HG03196 (cell line): Measurements from ENCODE around the gene P3H1.

Source experiments
- ATAC-seq: cut with Tn5 transposase; IDR thresholded peaks from one replicate; pipeline ENCODE4 v1.9.1; 2021; ENCODE audit not compliant: unreplicated experiment

Gene P3H1

DNA sequence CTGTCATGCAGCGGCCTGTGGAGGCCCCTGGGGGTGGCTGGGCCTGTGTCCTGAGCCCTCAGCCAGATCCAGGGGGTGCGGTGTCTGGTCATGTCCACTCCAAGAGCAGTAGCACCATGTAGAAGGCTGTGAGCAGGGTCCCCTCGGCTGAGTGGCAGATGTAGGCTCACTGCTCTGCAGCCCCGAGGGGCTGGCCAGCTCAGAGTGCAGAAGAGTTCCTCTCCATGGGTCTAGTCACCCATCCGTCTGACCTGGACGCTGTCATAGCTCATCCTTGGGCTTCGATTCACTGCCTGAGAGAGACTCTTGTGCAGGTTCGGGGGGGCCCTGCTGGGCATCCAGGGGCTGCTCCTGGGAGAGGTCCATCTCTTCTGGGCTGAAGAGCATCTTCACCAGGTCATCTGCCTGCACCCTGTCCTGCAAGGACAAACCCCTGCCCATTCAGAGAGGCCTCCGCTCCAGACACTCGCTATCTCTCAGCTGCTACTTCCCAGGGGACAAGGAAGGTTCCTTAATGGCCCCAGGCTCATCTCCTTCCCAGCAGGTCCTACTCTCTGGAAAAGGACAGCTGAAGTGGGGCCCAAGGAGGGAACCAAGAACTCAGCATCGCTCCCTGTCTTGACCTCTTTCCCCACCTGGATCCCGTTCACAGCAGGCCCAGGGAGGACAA is 20.3 kb downstream of the P3H1 start:
- no peak for ATAC-seq

DNA sequence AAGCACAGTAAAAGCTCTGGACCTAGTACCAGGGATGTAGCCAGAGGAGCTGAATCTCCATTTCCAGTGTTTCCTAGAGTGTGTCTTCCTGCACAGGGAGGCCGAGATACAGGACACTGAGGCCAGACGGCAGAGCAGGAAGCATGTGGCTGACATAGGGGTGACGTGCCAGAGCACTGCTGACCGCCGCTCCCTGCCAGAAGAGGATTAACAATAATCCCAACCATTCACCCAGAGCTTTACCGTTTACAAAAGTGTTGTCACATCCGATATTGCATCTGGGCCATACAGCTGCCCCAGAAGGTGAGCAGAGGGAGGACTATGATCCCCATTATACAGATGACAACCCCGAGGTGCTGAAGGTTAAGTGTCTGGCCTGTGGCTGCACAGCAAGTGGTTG is 21.0 kb downstream of the P3H1 start:
- no peak for ATAC-seq

DNA sequence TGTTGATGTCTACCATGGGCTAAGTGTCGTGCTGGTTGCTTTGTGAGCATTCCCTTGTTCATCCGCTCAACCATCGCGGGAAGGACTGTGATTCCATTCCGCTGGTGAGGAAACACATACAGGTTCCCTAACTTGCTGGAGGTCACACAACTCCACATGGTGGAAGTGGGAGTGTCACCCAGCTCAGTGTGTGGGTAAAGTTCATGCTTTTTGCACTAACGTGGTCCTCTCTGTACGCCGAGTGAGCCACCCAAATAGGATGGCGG is 22.7 kb downstream of the P3H1 start:
- no peak for ATAC-seq

DNA sequence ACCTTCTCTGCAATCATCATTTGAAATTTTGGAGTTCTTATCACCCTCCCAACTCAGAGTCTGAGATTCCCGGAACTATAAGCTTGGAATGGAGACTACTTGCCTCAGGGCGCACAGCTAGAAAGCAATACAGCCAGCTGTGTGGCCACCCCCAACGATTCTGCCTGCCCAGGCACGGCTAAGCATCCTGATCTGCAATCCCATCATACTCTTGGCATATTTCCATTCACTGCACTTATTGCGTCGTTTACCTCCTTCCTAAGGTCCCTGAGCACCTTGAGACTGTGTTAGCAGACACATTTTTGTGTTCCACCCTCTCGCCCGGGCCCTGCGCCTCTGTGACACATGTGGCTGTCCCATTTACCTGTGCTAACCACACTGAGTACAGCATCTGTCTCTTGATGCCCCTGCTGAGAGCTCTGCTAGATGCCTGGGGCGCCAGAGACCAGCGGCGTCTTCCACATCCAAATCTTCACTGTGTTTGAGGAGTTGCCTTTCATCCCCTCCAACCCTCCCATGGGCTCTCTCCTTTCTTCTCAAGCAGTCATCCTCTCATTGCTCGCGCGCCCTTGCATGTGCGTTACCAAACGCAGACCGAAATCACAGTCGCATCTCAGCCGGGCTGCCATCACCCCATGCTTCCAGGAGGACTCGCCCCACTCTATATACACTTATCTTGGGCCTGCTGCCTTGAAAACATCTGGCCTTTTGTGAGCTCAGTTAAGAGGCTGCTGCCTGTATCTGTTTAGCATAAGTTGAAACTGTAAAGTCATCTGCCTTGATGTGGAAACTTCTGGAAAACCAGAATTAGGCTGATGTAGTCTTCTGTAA is 23.3 kb downstream of the P3H1 start:
- no peak for ATAC-seq

DNA sequence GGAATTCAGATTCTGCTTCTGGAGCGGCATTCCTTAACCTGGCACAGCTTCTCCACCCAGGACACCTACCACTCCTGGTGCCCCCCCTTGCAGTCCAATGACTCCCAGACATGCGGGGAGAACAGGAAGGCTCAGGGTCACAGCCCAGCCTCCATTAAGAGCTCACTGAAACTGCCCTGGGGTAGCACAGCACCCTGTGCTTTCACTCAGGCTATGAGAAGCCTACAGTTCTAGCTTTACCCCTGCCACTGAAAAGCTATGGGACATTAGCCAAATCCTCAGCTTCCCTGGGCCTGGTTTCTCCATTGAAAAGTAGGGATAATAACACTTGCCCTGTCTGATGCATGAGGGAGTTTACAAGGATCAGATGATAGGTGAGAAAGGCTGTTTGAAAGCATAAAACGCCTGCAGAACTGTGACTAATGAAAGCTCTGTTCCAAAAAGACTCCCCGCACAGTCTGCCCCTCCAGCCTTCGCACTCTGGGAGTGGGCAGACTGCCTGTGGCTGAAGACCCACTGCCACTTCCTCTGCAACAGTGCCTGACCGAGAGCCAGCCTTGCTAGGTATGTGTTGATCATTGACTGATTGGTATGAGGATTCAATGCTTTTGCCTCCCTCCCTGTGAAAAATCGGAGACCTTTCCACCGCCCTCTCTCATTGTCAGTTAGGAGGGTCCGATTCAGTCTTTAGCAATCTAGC is 24.1 kb downstream of the P3H1 start:
- ATAC-seq = no peak

DNA sequence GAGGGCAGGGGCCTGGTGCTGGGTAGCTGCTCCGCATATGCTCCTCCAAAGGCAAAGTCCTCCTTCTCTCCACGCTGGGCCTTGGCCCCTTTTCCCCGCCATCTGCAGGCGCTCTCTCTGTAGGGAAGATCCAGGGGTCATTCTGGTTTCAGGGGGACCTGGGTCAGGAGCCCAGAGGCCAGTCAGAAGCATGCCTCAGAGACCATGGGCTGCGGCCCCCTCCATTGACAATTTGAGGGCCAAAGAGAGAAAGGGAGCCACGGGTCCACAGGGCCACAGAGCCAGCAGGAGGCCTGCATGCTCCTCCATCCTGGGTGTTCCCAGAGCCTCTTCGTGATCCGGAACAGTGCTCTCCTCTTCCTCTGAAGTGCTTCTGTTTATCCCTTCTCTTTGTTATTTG is 24.7 kb downstream of the P3H1 start:
- ATAC-seq = no peak

DNA sequence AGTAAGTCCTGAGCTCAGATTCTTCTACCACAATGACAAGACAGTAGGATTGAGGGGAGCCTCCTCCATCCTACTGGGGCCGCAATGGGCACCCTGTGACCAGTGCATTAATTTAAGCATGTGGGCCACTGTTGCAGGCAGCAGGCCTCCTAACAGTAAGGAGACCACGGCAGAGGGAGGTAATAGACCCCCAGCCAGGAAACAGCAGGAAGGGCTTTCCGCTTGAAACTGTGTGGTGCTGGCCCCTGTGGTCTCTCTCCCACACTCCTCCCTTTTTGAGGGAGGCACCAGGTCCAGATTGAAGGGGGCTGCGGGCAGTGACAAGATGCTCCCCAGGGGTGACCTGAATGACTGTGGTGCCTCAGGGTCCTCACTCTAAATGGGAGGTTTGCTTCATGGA is 25.1 kb downstream of the P3H1 start:
- no peak for ATAC-seq

DNA sequence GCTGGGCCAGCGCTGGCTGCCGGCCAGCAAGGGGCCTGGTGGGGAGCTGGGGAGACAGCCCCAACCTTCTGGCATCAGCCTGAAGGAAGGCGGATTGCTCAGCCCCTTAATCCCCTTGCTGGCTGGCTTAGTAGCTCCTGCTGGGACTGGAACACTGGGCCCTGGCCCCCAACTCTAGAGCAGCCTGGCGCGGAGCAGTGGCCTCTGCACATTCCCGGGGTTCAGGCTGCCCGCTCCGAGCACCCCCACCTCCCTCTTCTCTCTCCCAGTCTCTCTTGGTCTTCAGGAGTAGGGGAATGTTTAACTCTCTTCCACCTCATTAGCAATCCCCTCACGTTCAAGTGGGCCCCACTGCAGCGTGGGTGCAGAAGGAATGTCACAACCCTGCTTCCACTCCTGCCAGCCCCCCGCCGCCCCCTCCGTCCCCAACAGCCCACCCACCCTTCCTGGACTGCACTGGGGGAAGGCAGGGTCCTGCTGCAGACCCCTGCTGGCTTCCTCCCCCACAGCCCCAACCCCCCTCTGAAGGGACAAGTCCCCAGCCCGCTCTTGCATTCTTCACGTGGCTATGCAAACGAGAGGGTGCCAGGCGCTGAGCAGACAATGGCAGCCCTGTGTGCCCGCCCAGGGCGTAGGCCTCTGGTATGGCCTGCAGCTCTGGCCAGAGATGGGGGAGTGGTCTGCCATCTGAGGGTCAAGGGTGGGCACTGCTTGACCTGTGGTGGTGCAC is 25.8 kb downstream of the P3H1 start:
- ATAC-seq = no peak

DNA sequence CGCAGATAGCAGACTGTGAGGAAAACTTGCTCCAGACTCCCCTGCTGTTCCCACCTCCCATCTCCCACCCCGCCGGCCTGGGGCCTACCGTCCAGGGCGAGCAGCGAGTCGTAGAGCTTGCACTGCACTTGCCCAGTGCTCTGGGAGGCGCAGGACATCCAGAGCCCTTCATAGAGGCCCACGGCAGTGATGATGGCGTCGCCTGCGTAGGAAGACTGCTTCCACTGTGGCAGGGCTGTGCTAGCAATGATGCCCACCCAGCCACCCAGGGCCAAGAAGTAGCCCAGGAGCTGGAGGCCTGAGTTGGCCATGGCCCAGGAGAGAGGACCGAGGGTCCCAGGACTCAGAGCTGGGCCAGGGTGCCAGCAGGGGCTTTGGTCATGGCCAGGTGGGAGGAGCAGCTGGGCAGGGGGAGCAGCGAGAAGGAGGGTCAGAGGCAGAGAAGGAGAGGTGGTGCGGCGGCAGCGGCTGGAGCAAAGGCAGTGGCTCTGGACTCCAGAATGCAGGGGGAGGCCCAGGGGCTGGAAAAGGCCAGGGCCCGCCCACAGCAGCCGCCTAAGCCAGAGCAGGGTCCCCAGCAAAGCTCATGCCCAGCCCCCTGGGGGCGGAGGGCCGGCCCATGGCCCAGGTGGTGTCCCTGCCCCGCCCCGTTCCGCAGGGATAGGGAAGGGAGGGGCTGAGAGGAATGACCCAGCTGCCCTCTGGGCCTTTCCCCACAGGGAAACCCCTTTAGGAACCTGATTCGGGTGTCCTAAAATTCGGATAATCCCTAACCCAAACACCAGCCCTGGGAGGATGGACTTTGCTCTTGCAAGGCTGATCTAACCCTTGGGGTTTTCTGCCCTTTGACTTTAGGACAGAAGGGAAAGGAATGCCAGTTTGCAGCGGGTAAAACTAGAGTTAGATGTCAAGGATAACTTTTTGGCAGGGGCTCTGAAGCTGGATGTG is 26.8 kb downstream of the P3H1 start, which contains the start of gene CLDN19:
Gene CLDN19, minus strand, starts transcription at position 484 of the 948 bp plus-strand sequence. Its CDS starts 173 bp downstream, at position 311.
- ATAC-seq = no peak

DNA sequence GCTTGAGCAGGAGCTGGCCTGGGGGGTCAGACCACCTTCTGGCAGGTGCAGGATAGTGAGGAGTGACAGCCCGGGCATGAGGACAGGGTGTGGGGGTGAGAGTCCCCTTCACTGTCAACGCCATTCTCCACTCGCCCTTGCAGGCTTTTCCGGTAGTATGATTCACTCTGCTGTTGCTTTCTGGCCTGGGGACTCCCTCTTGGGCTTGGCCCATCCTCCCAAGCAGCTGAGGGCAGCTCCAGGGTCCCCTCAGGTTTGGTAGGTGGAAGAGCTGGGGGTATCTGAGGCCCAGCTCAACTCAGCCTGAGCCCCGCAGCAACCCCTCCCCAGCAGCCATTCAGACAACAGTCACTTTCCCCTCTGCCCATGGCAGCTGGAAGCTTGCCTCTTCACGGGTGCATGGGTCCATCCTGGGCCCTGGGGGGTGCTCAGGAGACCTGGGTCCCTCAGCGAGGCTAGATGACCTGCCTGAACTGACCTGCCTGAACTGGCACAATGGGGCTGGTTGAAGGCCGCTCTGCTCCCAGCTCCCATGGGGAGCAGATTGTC is 28.1 kb downstream of the P3H1 start:
- ATAC-seq = no peak

DNA sequence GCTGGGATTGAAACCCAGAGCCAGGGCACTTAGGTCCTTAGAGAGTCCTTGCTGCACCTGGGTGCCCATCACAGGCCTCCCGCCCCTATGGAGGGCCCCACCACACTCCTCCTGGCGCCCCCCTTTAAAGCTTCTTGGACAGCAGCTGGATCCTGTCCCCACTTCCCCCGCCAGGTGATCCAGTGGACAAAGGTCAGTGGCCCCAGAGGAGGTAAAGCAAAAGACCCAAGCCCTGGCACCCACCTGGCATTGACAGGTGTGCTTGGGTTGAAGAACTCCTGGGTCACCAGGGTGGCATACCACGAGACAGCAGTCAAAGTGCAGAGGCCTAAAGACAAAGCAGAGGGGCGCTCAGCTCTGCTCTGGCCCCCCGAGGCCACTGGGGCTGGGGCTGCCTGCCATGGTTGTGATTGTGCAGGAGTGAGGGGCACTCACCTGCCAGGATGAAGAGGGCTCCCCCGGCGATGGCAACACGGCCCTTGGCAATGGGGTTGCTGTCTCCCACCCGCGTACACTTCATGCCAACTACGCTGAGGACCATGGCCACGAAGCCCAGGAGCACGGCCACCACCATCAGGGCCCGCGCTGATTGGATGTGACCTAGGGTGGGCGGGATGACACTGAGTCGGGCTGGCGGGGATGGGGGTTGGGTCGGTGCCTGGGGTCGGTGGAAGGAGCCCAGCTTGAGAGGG is 28.7 kb downstream of the P3H1 start:
- ATAC-seq = no peak

DNA sequence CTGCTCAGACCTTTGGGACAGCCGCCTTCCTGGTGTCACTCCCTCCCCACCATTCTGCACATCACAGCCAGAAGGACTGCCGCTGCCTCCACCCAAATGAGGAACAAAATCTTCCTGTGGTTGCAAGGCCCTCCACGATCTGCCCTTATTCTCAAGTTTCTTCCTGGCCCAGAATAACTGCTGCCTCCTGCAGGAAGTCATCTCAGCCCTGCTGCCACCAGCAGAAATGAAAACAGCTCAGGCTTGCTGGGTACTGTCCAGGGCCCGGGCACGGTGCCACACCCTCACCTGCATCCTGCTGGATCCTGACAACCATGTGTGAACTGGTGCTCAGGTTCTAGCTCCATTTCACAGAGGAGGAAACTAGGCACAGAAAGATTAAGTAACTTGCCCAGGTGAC is 29.6 kb downstream of the P3H1 start:
- no peak for ATAC-seq

DNA sequence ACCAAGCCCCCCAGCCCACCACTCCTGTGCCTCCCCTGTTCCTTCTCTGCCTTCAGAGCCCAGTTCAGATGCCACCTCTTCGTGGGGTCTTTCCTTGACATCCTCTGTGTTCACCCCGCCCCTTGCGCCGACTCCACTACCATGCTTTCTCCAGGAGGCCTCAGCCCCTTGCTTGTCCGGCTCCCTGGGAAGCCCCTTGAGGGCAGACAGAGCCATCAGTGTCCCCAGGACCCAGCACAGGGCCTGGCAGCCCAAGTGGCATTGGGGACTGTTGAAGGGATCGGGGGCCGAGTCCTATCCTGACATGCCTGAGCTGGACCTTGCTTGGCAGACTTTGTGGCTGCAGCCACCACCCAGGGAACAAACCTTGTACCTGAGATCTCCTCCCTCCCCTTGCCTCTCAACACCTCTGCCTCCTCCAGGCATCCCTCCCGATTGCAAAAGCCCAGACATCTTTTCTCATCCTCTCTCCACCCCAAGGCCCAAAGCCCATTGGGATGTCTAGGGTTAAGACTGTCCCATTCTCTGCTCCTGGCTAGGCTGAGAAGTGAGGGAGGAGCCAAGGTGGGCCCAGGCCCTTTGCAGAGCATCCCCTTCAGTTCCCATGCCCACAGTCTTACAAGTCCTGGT is 30.1 kb downstream of the P3H1 start:
- ATAC-seq = no peak

DNA sequence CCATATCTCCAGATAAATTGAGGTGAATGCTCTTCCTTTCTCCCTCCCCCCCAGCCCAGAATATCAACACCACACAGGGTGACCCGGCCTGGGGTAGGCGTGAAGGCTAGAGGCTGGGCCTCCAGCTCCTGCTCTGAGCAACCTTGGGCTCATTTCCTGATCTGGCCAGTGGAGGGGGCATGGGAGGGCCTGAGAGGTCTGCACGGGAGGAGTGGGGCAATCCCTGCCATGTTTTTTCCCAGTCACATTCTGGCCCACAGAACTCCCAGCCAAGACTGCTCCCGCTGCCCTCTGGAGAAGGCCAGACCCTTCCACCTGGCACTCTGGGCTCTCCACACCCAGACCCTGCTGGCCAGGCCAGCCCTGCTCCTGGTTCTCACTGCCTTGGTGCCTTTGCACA is 30.7 kb downstream of the P3H1 start:
- no peak for ATAC-seq

DNA sequence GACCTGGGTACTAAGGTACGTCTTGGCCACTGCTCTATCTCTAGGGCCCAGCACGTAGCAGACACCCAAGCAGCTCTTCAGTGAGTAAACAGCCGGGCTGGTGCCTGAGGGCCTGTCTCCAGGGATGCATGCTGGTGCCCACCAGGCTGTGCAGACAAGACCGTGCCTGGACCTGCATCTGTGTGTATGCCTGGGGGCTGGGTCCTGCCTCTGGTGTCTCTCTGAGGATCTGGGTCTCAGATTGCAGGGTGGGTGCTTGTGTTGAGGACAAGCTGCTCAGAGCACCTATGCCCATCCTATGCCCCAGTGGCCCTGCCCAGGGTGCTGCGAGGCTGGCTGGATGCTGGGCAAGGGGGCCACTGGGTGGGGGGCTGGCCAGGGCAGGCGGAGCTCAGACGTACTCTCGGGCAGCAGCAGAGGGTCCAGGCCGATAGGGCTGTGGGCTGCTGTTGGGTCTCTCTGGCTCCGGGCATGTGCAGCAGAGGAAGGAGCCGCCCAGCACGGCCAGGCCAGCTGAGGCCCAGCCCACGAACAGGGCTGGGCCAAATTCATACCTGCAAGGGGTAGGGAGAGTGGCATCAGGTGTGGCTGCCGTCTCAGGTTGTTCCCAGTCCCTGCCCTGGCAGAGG is 31.2 kb downstream of the P3H1 start:
- ATAC-seq = no peak

DNA sequence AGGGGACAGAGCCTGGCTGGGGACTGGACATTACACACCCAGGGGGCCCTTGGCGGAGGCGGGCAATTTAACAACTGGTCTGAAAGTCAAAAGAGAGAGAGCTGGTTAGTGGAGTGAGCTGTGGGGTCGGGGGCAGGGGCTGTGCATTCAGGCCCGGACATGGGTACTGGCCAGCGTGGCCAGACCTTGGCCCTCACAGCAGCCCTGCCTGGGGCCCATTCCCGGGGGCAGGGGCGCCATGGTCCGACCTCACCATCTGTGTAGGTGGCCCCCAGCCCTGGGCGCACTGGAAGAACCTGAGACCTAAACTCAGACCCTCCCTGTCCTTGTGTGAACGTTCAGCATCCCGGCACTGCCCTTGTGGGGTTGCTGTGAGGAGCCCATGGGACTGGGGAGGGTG is 31.8 kb downstream of the P3H1 start:
- ATAC-seq = no peak

DNA sequence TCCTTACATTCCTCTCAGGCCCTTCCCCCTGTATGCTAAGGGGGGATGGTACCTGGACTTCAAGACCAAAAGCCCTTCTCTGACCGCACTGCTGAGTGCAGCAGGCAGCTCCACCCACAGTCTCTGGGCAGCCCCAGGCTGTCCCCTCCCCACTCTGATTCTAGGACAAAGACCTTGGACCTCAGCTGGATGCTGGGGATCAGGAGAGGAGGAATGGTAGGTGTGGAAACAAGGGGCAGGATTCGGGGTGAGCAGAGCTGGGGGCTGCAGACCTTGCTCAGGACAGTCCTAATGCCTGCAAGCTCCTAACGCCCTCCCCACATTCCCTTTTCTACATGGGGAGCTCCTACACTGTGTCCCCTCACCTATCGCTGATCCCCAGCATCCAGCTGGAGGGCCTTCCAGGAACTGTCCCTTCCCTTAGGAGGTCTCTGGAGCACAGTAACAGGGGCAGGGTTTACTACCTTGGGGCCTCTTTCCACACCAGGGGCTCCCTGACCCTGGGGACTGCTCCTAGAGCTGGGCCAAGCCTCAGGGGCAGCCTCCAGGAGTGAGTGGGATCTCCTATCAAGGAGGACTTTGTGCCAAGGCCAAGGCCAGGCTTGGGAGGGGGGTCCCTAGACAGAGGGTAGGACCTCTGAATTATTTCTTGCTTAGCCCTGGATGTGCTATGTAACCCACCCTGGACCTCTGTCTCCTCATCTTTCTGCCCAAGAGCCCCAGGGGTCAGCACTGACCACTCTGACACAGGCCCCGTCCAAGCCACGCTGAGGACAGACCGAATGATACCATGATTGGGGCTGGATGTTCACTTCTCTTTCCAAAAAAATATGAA is 32.4 kb downstream of the P3H1 start:
- no peak for ATAC-seq
